Measurements from ENCODE around the gene NHEJ1.

DNA sequence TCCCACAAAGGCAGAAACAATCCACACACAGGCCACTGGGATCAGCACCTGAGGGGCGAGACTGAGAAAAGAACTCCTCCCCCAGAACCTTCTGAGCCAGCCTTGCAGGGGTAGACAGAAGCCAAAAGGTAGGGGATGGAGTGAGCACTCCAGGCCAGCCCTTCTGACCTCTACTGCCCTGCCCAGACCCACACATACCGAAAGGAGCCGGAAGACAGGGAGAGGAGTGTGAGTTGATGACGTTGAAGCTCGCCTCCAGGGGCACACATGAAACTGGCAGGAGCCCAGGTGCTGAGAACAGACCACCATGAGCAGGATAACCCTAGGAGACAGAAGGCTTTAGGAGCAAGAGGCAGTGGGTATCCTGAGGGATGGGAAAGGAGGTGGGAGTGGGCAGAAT lies 7.4 kb upstream of the NHEJ1 start:
- TF ChIP-seq KAT7 (CRISPR knock-in tag; IDR thresholded peaks at IDR 0.05; ENCODE audit: borderline replicate concordance): no peak
- TF ChIP-seq, protein P1, sequence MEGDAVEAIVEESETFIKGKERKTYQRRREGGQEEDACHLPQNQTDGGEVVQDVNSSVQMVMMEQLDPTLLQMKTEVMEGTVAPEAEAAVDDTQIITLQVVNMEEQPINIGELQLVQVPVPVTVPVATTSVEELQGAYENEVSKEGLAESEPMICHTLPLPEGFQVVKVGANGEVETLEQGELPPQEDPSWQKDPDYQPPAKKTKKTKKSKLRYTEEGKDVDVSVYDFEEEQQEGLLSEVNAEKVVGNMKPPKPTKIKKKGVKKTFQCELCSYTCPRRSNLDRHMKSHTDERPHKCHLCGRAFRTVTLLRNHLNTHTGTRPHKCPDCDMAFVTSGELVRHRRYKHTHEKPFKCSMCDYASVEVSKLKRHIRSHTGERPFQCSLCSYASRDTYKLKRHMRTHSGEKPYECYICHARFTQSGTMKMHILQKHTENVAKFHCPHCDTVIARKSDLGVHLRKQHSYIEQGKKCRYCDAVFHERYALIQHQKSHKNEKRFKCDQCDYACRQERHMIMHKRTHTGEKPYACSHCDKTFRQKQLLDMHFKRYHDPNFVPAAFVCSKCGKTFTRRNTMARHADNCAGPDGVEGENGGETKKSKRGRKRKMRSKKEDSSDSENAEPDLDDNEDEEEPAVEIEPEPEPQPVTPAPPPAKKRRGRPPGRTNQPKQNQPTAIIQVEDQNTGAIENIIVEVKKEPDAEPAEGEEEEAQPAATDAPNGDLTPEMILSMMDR (IDR thresholded peaks at IDR 0.05): no peak
